HG02571 (cell line): ENCODE results near the gene LRRC56.
"Not testable (repeated sequence)": the region's sequence is repeated elsewhere in the genome, so short reads cannot be mapped to it uniquely, and the experiment has no call there.

Experiments
- ATAC-seq: cut with Tn5 transposase; IDR thresholded peaks from one replicate; pipeline ENCODE4 v1.9.1; 2021; ENCODE audit warnings: mild to moderate bottlenecking, moderate library complexity; ENCODE audit not compliant: unreplicated experiment

The LRRC56 gene

DNA sequence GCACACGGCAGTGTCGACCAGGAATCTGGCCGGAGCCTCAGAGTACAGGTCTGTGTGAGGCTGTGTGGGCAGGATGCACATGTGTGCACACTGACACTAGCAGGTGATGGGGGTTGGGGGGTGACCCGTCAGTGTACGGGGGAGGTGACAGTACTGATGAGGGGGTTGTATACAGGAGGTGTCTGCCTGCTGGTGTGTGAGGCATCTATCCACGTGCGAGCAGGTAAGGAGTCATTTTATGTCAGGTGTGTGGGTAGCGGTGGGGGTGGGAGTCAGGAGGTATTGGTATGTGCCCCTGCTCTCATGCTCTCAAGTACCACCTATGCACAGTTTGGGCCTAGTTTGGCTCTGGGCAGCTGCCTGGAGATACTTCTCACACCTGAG is 34.5 kb downstream of the LRRC56 start:
- no peak for ATAC-seq

DNA sequence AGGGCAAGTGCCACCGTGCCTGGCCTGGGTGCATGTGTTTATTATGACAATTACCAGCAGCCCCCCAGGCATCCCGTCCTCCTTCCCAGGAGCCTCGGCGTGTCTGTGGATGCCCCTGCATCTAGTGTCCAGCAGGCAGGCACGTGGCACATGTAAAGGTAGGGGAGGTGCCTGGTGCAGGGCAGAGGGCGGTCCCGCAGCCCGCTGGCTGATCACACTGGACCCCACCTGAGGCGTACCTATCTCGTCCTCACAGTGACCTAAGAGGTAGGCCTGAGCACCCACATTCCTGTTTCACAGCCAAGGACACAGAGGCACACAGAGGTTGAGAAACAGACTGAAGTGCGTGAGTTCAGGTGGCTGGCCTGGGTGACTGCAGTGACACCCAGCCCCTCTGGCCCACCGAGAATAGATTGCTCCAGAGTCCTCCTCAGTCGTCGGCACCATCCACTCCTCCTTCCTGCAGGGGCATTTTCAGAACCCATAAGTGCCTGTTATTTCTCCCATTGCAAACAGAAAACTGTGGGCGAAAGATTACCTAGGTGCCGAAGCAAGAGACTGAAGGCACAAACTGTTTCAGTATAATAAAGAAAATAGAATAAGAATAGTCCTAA is 35.9 kb downstream of the LRRC56 start:
- no peak for ATAC-seq

DNA sequence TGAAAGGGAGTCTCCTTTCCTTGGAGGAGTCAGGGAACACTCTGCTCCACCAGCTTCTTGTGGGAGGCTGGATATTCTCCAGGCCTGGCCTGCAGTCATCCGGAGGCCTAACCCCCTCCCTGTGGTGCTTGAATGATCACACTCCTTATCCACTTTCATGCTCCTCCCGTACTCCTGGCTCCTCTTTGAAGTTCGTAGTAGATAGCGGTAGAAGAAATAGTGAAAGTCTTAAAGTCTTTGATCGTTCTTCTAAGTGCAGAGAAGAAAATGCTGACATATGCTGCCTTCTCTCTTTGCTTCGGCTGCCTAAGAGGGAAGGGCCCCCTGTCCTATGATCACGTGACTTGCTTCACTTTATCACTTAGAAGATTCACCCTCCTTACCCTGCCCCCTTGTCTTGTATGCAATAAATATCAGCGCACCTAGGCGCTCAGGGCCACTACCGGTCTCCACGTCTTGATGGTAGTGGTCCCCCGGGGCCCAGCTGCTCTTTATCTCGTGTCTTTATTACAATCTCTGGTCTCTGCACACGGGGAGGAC is 36.8 kb downstream of the LRRC56 start:
- not testable (repeated sequence) for ATAC-seq

DNA sequence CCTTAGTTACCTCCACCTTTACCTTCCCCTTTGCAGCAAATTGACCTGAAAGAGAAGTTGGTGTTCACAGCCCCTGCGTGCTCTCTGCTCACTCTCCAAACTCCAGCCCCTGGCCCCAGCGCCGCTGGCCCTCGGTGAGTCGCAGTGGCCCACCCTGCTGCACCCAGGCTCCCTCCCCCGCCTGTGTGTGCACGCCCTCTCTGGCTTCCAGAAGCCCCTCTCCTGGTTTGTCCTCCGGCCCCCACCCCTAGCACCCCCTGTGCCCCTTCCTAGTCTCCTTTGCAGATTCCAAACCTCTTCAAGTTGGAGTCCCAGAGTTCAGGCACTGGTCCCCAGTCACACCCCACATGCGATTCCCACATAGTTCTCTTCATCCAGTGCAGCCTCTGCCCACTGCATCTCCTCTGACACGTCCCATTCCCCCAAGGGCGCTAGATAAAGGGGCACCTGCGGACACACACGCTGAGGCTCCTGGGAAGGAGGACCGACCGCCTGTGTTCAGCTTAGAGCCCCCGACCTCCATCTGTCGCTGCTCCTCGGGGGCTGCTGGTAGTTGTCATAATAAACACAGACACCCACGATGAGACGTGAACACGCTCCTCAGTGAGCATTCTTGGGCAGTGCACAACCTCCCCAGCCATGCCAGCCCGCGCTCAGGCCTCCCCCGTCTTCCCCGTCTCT is 37.4 kb downstream of the LRRC56 start:
- no peak for ATAC-seq

DNA sequence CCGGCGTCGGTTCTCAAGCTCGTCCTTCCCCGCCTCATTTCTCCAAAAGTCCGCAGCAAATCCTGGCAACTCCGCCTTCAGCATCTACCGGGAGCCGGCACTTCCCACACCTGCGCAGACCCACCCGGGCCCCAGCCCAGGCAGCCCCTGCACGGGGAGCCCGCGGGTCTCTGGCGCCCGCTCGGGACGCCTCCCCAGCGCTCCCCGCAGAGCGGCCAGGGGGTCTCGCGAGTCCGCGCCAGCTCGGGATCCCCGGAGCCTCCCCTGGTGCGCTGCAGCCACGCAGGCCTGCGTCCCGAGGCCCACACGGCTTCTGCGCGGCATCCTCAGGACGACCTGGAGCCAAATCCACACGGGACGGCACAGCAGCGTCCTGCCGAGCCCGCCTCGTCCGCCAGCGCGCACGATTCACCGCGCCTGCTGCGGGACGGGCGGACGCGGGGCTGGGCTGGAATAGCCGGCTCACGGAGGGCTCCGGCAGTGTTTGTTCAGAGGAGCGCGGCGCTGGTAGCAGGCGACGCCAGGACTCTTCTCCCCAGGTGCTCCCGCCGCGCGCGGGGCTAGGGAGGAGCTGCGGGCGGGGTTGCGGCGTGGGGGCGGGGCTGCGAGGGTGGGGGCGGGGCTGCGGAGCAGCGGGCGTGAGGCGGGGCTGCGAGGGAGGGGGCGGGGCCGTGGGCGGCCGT is 38.1 kb downstream of the LRRC56 start:
- peak; percentile 32 for ATAC-seq

DNA sequence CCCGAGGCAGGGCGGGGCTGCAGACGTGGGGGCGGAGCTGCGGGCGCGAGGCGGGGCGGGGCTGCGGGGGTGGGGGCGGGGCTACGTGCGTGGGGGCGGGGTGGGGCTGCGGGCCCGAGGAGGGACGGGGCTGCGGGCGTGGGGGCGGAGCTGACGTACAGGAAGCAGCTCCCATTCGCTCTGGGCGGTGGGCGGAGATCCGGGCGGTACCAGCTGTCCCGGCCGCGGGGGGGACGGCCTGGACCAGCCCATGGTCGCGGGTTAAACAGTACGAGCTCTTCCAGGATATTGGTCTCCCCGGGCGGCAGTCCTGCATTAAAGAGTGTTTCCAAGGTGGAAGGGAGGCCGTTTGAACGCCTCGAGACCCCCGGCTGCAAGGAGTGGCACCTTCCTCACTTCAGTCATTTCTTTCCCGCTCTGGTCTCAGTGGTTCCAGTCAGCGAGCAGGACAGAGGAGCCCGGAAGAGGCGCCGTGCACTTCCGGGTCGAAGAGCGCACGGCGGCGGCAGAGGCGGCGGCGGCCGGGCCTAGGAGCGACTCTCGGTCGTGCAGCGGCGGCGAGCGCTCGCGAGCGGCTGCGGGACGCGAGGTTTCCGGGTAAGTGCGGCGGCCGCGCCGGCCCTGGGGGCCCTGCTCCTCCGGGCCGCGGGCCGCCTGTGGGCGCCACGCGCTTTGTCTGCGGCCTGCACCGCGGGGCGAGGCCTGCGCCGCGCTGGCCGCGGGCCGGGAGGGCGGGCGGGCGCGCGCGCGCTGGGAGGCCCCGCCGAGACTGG is 38.9 kb downstream of the LRRC56 start, which contains the start of gene PHRF1:
Gene PHRF1, plus strand, starts transcription at position 475 of the 773 bp plus-strand sequence. CDS start 5,043 bp downstream, outside the sequence.
- peak; percentile 68 for ATAC-seq

DNA sequence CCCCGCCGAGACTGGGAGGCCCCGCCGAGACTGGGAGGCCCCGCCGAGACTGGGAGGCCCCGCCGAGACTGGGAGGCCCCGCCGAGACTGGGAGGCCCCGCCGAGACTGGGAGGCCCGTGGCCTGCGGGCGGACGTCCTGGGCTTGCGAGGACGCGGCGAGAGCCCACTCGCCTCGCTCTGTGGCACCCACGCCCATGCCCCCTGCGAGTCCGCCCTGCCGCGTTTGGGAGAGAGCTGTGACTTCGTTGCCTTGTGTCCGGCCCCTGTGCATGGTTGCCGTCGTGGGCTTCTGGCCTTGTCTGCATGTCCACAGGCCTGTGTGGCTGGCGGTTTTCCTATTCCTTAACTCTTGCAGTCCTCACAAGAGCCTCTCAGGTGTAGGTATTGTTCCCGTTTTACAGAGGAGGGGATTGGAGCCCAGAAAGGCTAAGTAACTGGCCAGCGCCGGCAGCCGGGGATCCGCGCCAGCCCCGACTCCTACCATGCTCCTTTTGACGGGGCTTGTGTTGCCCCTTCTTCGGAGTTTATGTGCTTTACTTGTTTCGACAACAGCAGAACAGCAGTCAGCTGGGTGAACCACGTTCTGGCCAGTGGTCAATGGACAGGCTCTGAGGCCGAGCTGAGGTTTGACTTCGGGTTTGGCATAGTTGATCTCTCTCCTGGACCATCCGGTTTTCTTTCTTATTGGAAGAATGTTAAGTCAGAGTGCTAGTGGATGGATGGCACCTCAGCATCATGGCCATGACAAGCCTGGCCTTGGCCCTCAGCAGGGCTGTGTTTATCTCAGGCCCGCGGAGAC is 39.7 kb downstream of the LRRC56 start:
- ATAC-seq = no peak

DNA sequence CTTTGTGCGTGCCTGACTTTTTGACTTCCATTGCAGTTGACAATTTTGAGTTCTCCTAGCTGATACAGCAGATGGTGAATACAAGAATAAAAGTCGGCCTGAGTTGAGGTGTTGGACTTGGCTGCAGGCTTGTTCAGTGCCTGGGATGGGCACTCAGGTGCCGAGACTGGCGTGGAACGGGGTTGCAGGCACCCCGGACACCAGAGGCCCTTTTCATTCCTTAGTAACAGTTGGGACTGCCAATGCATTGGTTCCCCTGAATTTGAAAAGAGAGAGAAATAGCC is 40.2 kb downstream of the LRRC56 start:
- no peak for ATAC-seq

DNA sequence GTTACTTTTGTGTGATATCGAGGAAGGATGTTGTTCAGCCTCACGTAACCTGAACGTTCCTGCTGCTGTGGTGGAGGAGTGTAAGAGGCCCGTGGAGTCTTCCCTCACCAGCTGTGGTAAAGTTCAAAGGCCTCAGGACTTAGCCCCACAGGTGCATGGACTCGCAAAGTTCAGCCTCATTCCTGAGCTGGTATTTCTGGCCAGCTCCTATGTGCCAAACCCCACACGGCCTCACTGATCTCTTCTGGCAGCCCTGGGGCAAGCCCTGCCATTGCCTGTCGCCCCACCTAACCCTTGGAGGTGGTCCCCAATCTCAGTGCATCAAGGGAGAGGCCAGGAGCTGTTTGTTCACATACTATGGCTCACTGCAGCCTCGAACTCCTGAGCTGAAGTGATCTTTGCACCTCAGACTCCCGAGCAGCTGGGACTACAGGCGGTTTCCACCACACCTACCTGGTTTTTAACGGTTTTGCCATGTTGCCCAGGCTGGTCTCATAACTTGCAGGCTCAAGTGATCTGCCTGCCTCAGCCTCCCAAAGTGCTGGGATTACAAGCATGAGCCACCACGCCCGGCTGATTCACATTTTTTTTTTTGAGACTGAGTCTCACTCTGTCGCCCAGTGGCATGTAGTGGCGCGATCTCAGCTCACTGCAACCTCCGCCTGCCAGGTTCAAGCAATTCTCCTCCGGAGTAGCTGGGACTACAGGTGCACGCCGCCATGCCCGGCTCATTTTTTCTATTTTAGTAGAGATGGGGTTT is 41.1 kb downstream of the LRRC56 start:
- ATAC-seq = no peak

DNA sequence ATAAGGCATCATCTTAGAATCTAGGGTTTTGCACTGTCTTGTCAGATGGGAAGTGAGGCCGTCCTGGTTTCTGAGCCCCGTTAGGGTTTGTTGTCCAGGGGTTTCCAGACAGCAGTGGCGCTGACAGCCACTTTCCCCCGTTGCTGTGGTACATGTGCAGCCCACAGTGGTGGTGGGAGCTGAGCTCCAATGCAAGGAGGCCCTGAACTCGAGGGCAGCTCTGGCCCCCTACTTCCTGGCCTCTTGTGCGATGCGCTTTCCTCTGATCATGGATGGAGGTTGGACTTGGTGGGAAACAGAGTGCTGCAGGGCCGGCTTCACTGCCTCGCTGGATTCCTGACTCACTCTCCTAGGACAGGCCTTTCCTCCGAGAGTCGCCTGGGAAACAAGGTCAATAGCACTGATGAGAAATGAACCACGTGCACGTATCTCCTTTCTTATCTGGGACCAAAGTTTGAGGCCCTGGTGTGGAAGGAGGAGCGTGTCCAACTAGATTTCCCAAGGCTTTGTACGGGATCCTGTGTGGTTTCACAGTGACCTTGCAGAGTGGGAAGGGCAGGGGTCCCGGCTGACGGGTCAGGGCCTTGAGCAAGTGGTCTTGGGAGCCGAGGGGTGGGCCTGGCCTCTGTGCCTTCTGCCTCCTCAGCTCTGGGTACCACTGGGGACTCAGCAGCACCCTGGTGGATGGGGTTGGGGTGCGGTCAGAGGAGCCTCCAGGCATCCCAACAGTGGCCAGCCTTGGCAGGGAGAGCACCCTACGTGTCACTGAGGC is 42.7 kb downstream of the LRRC56 start:
- no peak for ATAC-seq

DNA sequence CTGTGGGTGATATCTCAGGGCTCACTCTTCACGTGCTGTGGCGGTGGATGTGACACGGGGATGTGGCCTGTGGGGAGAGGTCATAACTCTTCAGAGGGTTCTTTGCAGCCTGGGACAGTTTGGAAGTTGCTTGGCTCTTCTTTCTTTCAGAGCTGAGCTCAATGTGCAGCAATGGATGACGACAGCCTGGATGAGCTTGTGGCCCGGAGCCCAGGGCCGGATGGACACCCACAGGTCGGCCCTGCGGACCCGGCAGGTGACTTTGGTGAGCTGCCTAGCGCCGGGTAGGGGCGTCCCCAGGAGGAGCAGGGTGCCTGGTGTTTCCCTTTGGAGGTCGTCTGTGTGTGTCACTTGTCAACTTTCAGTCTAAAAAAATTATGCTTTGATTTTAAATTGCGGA is 44.0 kb downstream of the LRRC56 start:
- no peak for ATAC-seq

DNA sequence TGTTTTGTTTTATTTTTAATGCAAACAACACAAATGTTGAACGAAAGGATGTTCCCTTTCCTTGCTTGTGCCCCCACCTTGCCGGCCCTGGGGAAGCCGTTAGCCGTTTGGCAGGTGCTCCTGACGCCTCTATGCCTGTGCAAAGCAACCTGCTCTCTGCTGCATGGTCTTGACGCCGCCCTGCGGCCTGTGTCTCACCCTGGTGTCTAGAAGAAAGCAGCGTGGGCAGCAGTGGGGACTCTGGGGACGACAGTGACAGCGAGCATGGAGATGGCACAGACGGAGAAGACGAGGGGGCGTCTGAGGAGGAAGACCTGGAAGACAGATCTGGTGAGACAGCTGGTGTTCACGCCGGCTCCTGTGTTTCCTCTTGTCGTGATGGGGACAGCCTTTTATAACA is 44.4 kb downstream of the LRRC56 start:
- no peak for ATAC-seq

DNA sequence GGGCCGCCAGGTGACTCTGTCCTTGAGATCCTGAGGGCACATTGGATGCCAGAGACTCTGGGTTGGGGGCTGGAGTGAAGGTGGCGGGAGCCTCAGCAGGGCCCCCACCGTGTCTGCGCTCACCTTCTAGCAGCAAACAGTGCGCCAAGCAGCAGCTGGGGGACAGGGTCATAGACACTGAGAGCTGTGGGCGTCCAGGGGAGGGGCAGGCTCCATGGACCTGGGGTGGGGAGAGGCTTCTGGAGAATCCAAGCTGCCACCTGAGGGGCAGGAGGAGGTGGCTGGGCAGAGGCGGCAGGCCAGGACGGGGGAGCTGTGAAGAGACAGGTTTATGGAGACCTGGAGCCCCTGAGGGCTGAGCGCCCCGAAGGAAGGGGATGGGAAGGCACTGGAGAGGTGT is 47.0 kb downstream of the LRRC56 start:
- ATAC-seq = no peak

DNA sequence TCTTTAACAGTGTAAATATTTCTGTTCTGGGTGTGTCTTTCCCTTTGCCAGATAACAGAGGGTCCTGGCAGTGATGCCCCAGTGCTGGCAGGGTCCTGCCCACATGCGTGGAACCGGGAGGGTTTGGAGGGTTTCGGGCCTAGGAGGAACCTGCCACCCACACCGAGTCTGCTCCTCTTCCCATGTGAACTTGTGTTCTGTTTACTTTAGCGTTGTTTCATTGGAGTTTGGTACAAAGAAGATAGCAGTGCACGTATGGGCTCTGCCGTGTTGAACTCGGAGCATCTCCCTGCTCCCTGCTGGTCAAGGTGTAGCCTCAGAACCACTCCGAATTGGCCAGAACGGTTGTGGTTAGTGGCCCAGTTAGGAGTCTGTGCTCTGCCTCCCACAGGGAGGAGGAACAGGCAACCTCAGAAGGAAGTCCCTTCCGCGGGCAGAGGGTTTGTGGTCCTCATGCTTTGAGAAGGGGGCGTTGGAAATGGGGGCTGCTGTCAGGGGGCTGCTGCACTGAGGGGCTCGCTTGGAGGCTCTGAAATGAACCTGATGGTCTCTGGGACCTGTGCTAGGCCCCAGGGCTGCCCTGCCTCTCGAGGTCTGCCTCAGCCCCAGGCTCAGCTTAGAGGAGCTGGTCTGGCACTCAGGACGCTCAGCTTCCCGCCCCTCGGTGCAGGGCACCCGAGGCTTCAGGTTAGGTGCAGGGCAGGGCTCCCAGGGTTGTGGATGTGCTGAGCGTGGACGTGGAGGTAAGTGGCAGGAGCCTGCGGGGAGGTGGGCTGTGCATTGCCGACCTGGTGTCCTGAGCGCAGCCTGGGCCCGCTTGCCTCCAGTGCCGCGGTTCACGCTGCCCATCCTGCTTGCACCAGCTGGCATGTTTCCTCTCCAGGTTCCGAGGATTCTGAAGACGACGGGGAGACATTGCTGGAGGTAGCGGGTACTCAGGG is 49.3 kb downstream of the LRRC56 start:
- ATAC-seq = no peak

DNA sequence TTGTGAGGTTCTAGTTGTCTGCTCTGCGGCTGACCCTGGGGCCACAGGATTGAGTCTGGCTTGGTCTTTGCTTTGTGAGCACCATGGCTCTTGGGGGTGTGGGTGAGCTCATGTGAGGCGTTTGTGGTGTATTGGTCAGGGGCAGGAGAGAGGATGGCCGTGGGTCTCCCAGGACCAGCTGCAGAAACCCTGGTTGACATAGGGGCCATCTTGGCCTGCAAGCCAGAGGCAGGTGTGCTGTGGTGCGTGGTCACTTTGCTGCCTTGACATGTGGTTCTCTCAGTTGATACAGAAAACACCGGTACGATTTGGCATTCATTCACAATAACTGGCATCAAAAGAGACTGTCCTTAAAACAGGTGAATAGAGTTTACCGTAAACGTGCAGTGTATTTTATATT is 50.2 kb downstream of the LRRC56 start:
- no peak for ATAC-seq

DNA sequence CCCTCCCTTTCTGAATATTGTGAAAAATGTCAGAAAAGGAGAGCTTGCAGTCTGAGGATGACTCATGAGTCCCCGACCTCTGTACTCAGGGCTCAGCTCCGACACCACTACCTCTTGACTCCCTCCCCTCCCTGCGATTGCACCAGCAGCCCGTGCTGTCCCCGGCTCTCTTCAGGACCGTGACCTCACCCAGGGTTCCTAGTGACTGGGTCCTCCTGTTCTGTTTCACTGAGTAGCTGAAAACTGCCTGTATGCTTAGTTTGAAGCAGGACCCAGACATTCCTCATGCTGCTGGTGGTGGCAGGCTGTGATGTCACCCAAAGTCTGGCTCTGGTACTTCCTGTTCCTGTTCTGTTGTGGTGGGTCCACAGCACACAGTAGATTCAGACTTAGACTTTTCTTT is 50.7 kb downstream of the LRRC56 start:
- no peak for ATAC-seq

DNA sequence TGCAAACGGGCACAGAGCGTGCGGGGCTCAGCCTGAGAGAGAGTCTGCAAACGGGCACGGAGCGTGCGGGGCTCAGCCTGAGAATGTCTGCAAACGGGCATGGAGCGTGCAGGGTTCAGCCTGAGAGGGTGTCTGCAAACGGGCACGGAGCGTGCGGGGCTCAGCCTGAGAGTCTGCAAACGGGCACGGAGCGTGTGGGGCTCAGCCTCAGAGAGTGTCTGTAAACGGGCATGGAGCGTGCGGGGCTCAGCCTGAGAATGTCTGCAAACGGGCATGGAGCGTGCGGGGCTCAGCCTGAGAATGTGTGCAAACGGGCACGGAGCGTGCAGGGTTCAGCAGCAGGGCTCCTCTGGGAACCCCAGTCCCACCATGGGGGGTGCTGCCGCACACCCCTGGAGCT is 52.5 kb downstream of the LRRC56 start:
- no peak for ATAC-seq

DNA sequence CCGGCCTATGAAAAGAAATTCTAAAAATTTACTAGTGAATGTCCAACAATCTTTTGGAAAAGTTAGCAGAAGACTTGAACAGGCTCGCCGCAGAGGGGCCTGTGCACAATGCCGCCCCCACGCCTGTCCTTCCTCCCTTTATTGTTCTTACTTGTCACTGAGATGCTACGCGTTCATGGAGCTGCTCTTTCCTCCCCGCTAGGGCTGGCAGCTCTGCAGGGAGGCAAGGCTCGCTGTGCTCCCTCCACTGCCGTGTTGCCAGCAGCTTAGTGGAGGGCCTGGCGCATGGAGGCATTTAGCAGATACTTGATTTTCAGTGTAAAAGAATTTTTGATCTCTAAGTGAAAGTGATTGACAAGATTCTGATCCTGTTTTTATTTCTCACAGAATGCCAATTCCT is 53.7 kb downstream of the LRRC56 start:
- ATAC-seq = no peak
